Measurements from ENCODE around the gene METTL13. TPM values are rescaled to one million over a fixed set of nuclear protein-coding genes. Genes with fewer than 3 reads are reported as not detected.

Gene METTL13
- total RNA-seq, 1 experiment from 2014 or later = 64.5 TPM

- H3K36me3 Mint-ChIP-seq (ENCODE audit: insufficient read depth in 1 of 3, low read depth in 3 of 3) = no peaks in the 10 kb centered on the region
- no peaks in the 10 kb centered on the region; a peak in 2 of 5 replicates for H3K9me3 Mint-ChIP-seq
- no peak overlapping the region for H2BK15ac ChIP-seq (ENCODE audit: low read depth, low read length)
Observed at GRCh38 chr1:171841931-171842761, 60.7 kb downstream of the METTL13 start.

More at GRCh38 chr1:171841931-171842761, 60.7 kb downstream of the METTL13 start:
- H2BK5ac ChIP-seq (ENCODE audit: insufficient read length, low read length) = no peak overlapping the region
- no peaks in the 10 kb centered on the region for H3K79me1 ChIP-seq (ENCODE audit: insufficient read depth, low read depth, low read length, poor library complexity, severe bottlenecking)
- no peak overlapping the region for H2BK120ac ChIP-seq (ENCODE audit: low read depth, low read length, poor library complexity, severe bottlenecking)
- no CpG with 5 or more reads among the region's 40 CpGs for WGBS (ENCODE audit: extremely low coverage, insufficient read length, low lambda C conversion rate)
- no peak overlapping the region for H4K5ac ChIP-seq (ENCODE audit: insufficient read length, low read depth, low read length)
- no peak overlapping the region for H3K23ac ChIP-seq (ENCODE audit: insufficient read length, low read depth, low read length)
- peak; percentile 42 for DNase-seq
- H3K79me2 ChIP-seq (ENCODE audit: insufficient read depth, low read length) = no peaks in the 10 kb centered on the region
- no peaks in the 10 kb centered on the region for H4K20me1 ChIP-seq (ENCODE audit: control insufficient read depth, insufficient read depth, insufficient read length)
- H2AK5ac ChIP-seq (ENCODE audit: insufficient read length, low read length) = no peak overlapping the region
- TF ChIP-seq CTCF (conservative IDR thresholded peaks at IDR 0.05) = no peak
- peaks cover 12% of the 10 kb centered on the region for H3K23me2 ChIP-seq (ENCODE audit: insufficient read length, low read depth, low read length, poor library complexity, severe bottlenecking)
- Mint-ChIP-seq H3K27me3 (ENCODE audit: low read depth) (peaks cover 33% of the 10 kb centered on the region), H3K27ac (peak overlapping the region in 1 of 3 experiments; percentile 56; a peak in 3 of 7 replicates), H3K4me3 (peak overlapping the region; percentile 80 to 94), H3K4me1 (peaks cover 17 to 22% of the 10 kb centered on the region in 2 experiments)
- H2AFZ ChIP-seq (ENCODE audit: low read length) = no peak overlapping the region
- H3K14ac ChIP-seq (ENCODE audit: insufficient read depth, low read length) = no peak overlapping the region
- H2BK12ac ChIP-seq (ENCODE audit: insufficient read length, low read depth, low read length) = no peak overlapping the region
- no peak overlapping the region for H3T11ph ChIP-seq (ENCODE audit: low read length)
- H3K4me1 ChIP-seq (ENCODE audit: insufficient read depth, low read length) = no peaks in the 10 kb centered on the region
- H3K56ac ChIP-seq (ENCODE audit: insufficient read length, low read depth, low read length) = no peak overlapping the region
- H3K18ac ChIP-seq (ENCODE audit: insufficient read length, low read depth, low read length) = no peak overlapping the region
- no peak overlapping the region for H3K9ac ChIP-seq (ENCODE audit: extremely low read depth, insufficient read length, low read length)
- H3K27me3 ChIP-seq (ENCODE audit: insufficient read depth, low read length) = no peaks in the 10 kb centered on the region; the same call in 1 of the 2 replicates
- no peak overlapping the region for H4K8ac ChIP-seq (replicated peaks; ENCODE audit: insufficient read length, low read depth, low read length)
- H3K27ac ChIP-seq (ENCODE audit: insufficient read length, low read depth, low read length) = no peak overlapping the region
- H3K4ac ChIP-seq (ENCODE audit: low read depth, low read length) = no peak overlapping the region
- peak overlapping the region; percentile 86 for H3K4me2 ChIP-seq (ENCODE audit: insufficient read depth, insufficient read length, low read length)
- H4K91ac ChIP-seq (ENCODE audit: insufficient read length, low read depth, low read length) = no peak overlapping the region
- H2BK20ac ChIP-seq (ENCODE audit: low read depth, low read length, poor library complexity, severe bottlenecking) = no peak overlapping the region
- no peaks in the 10 kb centered on the region for H3K9me3 ChIP-seq (ENCODE audit: control insufficient read depth, low read depth, low read length)
